Measurements from ENCODE around the gene RBM43.

RBM43 gene

GRCh38 chr2:151262629-151263028 is 966 bp upstream of the RBM43 start:
- Histone ChIP-seq H3K9me2 (replicated peaks; ENCODE audit: low read depth, low read length) (no peaks in the 10 kb centered on the region), H3K4me2 (ENCODE audit: low read depth, low read length, poor library complexity, severe bottlenecking) (peak overlapping the region; percentile 96), H4K20me1 (ENCODE audit: insufficient read depth, low read length, poor library complexity, severe bottlenecking) (no peaks in the 10 kb centered on the region), H3K9me3 (ENCODE audit: insufficient read depth, low read depth, low read length) (no peaks in the 10 kb centered on the region), H3K79me2 (ENCODE audit: insufficient read depth, low read length) (peaks cover 20% of the 10 kb centered on the region; the same call in 1 of the 2 replicates), H3K36me3 (ENCODE audit: insufficient read depth, low read length) (no peaks in the 10 kb centered on the region), H3K27me3 (ENCODE audit: insufficient read depth, low read length, poor library complexity, severe bottlenecking) (no peaks in the 10 kb centered on the region), H3K9ac (ENCODE audit: low read depth, low read length, poor library complexity, severe bottlenecking) (peak overlapping the region; percentile 88), H2AFZ (ENCODE audit: low read length) (peak overlapping the region; percentile 100; the same call in 1 of the 2 replicates), H3F3A (ENCODE audit: low read depth) (no peaks in the 10 kb centered on the region), H3K4me1 (ENCODE audit: insufficient read depth, low read length, poor library complexity, severe bottlenecking) (peaks cover 12% of the 10 kb centered on the region), H3K4me3 (ENCODE audit: low read length, poor library complexity, severe bottlenecking) (peak overlapping the region; percentile 91)
- TF ChIP-seq CTCF (conservative IDR thresholded peaks at IDR 0.05; ENCODE audit: low read length) = no peak
- TF ChIP-seq EZH2phosphoT487 (IDR thresholded peaks at IDR 0.05; ENCODE audit: borderline replicate concordance) = no peak

GRCh38 chr2:151261977-151262291 is 271 bp upstream of the RBM43 start:
- Histone ChIP-seq H3K79me2 (ENCODE audit: insufficient read depth, low read length) (peaks cover 20% of the 10 kb centered on the region; the same call in 1 of the 2 replicates), H3K36me3 (ENCODE audit: insufficient read depth, low read length) (no peaks in the 10 kb centered on the region), H4K20me1 (ENCODE audit: insufficient read depth, low read length, poor library complexity, severe bottlenecking) (no peaks in the 10 kb centered on the region), H3K9me3 (ENCODE audit: insufficient read depth, low read depth, low read length) (no peaks in the 10 kb centered on the region), H3K4me1 (ENCODE audit: insufficient read depth, low read length, poor library complexity, severe bottlenecking) (peaks cover 12% of the 10 kb centered on the region), H3K9me2 (replicated peaks; ENCODE audit: low read depth, low read length) (no peaks in the 10 kb centered on the region), H3K27me3 (ENCODE audit: insufficient read depth, low read length, poor library complexity, severe bottlenecking) (no peaks in the 10 kb centered on the region), H3K4me2 (ENCODE audit: low read depth, low read length, poor library complexity, severe bottlenecking) (peak overlapping the region; percentile 96), H3K4me3 (ENCODE audit: low read length, poor library complexity, severe bottlenecking) (peak overlapping the region; percentile 91), H2AFZ (ENCODE audit: low read length) (peak overlapping the region; percentile 100), H3K9ac (ENCODE audit: low read depth, low read length, poor library complexity, severe bottlenecking) (peak overlapping the region; percentile 88), H3F3A (ENCODE audit: low read depth) (no peaks in the 10 kb centered on the region)
- TF ChIP-seq CTCF (conservative IDR thresholded peaks at IDR 0.05; ENCODE audit: low read length) (no peak), EZH2phosphoT487 (IDR thresholded peaks at IDR 0.05; ENCODE audit: borderline replicate concordance) (no peak)

GRCh38 chr2:151260573-151261230 is 961 bp downstream of the RBM43 start:
- H3K27me3 ChIP-seq (ENCODE audit: insufficient read depth, low read length, poor library complexity, severe bottlenecking) = no peaks in the 10 kb centered on the region
- H3K79me2 ChIP-seq (ENCODE audit: insufficient read depth, low read length) = peaks cover 20% of the 10 kb centered on the region; the same call in 1 of the 2 replicates
- no peaks in the 10 kb centered on the region for H4K20me1 ChIP-seq (ENCODE audit: insufficient read depth, low read length, poor library complexity, severe bottlenecking)
- H3F3A ChIP-seq (ENCODE audit: low read depth) = no peaks in the 10 kb centered on the region
- H3K4me2 ChIP-seq (ENCODE audit: low read depth, low read length, poor library complexity, severe bottlenecking) = peak overlapping the region; percentile 96
- peaks cover 12% of the 10 kb centered on the region for H3K4me1 ChIP-seq (ENCODE audit: insufficient read depth, low read length, poor library complexity, severe bottlenecking)
- no peaks in the 10 kb centered on the region for H3K9me3 ChIP-seq (ENCODE audit: insufficient read depth, low read depth, low read length)
- H3K9ac ChIP-seq (ENCODE audit: low read depth, low read length, poor library complexity, severe bottlenecking) = peak overlapping the region; percentile 88
- H2AFZ ChIP-seq (ENCODE audit: low read length) = peak overlapping the region; percentile 100
- no peaks in the 10 kb centered on the region for H3K9me2 ChIP-seq (replicated peaks; ENCODE audit: low read depth, low read length)
- H3K36me3 ChIP-seq (ENCODE audit: insufficient read depth, low read length) = no peaks in the 10 kb centered on the region
- H3K4me3 ChIP-seq (ENCODE audit: low read length, poor library complexity, severe bottlenecking) = peak overlapping the region; percentile 91
- TF ChIP-seq EZH2phosphoT487 (IDR thresholded peaks at IDR 0.05; ENCODE audit: borderline replicate concordance) = no peak
- no peak for TF ChIP-seq CTCF (conservative IDR thresholded peaks at IDR 0.05; ENCODE audit: low read length)

Measured in Loucy (cell line).